HG02870 (cell line): ENCODE data around the gene MCUR1.

ENCODE experiments used
- ATAC-seq: cut with Tn5 transposase; IDR thresholded peaks from one replicate; pipeline ENCODE4 v1.9.1; 2021; ENCODE audit warnings: mild to moderate bottlenecking, moderate library complexity; ENCODE audit not compliant: unreplicated experiment

MCUR1 gene

DNA sequence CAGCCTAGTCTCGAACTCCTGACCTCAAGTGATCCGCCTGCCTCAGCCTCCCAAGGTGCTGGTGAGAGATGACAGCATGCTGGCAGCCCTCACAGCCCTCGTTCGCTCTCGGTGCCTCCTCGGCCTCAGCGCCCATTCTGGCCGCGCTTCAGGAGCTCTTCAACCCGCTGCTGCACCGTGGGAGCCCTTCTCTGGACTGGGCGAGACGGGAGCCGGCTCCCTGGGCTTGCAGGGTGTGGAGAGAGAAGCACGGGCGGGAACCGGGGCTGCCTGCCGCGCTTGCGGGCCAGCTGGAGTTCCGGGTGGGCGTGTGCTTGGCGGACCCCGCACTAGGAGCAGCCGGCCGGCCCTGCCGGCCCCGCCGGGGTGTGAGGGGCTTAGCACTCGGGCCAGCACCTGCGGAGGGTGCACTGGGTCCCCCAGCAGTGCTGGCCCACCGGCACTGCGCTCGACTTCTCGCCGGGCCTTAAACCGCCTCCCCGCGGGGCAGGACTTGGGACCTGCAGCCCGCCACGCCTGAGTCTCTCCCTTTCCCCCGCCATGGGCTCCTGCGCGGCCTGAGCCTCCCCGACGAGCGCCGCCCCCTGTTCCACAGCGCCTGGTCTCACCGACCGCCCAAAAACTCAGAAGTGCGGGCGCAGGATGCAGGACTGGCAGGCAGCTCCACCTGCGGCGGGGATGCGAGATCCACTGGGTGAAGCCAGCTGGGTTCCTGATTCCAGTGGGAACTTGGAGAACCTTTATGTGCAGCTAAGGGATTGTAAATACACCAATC lies 71.2 kb downstream of the MCUR1 start:
- no peak for ATAC-seq

DNA sequence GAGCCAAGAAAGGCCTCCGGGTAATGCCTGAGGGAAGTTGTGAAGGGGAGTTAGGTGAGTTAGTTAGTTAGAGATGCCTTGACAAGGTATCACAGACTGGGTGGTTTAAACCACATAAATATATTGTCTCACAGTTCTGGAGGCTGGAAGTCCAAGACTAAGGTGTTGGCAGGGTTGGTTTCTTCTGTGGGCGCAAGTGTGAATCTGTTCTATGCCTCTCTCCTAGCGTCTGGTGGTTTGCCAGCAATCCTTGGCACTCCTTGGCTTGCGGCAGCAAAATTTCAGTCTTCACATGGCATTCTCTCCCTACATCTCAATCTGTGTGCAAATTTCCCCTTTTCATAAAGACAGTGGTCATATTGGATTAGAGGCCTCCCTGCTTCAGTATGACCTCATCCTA lies 73.0 kb downstream of the MCUR1 start:
- no peak for ATAC-seq
